ENCODE data around the gene NDFIP2.

DNA sequence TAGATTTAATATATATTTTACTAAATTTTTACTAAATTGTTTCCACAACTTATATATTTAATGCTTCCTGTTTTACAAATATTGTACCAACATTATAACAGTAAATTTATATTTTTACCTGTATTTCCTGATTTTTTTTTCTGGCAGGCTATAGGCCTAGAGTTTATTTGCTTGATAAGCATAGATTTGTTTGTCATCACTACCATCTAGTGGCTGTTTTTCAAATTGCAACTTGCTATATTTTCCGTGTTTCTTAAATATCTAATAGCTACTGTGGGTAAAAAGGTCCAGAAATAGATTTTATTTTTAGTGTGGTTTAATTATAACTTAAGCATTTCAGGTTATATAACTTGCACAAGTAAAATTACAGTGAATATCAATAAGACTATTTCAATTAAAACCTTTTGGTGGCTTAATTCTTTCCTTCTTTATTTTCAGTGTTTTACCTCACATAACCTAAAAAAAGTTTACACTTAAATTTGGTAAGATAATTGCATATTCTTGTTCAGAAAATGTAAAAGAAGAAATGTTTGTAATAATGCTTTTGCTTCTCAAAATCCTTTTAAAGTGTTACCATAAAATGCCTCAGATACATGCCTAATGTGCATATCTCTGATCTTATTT is 60.6 kb downstream of the NDFIP2 start:
- TF ChIP-seq CTCF (IDR thresholded peaks at IDR 0.05) (peak; percentile 88 to 93 (median 89)), POLR2A (IDR thresholded peaks at IDR 0.05) (no peak), EP300 (IDR thresholded peaks at IDR 0.05; ENCODE audit: low read depth) (no peak)

Measured in transverse colon (tissue), 3 donors.